Stimulated activated CD4-positive, alpha-beta T cell treated with anti-CD3 and anti-CD28 coated beads, Interleukin-4, amount 100 ng/mL, for 48 hours (primary cell): ENCODE data around the gene TCEA3.

Experiments used
- DNase-seq, 2 donors: peaks; one replicate each; pipeline ENCODE4 v3.0.0-alpha.2; 2020; ENCODE audit warnings: low read depth in 2 of 2

The TCEA3 gene

DNA sequence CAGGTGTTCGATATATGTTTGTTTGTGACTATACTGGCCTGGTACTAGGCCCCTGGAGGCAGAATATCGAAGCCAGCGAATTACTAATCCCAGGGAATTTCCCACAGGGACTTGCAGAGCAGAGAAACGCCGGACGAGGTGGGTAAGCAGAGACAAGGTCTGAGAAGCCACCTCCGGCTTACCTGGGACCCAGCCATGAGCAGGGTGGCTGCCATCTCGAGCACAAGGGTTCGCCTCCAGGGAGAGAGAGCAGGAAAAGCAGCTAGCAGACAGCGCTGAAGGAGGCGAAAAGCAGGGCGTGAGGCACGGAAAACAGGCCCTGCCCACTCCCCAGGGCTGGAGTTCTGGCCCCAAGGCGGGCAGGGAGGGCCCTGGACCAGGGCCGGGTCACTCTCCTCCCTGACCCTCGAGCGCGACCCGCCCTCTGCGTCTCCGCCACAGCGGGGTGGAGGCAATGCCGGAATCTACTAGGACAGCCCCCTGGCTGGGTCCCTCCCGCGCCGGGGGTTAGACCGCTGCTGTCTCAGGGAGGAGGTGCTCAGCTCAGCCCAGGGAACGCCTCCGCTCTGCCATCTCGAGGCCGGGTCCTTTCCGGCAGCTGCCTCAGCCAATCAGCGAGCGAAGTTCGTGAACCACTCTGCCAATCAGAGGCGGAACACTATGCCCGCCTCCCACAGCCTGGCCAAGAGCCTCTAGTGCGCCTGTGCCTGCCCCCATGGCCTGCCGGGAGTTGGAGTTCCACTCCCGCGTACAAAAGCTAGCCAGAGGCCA lies 56.6 kb downstream of the TCEA3 start:
- DNase-seq: peak; percentile 92 to 98

DNA sequence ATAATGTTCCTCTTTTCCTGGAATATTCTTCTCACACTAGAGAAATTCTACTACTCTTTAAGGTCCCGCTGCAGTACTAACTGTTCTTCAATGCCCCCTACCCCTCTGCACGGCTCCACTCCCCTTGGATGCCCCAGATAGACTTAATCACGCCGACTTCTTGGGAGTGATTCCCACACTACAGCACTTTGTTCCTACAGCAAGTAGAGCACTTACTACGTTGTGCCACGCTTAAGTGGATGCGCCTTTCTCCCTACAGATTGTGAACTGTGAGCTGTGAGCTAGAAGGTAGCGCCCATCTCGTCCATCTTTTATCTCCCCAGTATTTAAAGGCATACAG lies 57.1 kb downstream of the TCEA3 start:
- DNase-seq: no peak

GRCh38 chr1:23366598-23366997 lies 58.0 kb downstream of the TCEA3 start:
- no peak for DNase-seq

GRCh38 chr1:23366146-23366545 lies 58.4 kb downstream of the TCEA3 start:
- DNase-seq: no peak

DNA sequence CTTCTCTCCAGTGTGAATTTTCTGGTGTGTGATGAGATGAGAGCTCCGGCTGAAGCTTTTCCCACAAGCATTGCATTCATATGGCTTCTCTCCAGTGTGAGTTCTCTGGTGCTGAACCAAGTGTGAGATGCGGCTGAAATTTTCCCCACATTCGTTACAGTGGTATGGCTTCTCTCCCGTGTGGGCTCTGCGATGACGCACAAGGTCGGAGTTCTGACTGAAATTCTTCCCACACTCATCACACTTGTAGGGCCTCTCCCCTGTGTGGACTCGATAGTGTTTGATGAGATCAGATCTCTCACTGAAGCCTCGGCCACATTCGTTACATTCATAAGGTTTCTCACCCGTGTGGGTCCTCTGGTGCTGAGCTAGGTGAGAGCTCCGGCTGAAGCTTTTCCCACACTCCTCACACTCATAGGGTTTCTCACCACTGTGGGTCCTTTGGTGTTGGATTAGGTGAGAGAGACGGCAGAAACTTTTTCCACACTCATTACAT lies 62.3 kb downstream of the TCEA3 start:
- DNase-seq: no peak

DNA sequence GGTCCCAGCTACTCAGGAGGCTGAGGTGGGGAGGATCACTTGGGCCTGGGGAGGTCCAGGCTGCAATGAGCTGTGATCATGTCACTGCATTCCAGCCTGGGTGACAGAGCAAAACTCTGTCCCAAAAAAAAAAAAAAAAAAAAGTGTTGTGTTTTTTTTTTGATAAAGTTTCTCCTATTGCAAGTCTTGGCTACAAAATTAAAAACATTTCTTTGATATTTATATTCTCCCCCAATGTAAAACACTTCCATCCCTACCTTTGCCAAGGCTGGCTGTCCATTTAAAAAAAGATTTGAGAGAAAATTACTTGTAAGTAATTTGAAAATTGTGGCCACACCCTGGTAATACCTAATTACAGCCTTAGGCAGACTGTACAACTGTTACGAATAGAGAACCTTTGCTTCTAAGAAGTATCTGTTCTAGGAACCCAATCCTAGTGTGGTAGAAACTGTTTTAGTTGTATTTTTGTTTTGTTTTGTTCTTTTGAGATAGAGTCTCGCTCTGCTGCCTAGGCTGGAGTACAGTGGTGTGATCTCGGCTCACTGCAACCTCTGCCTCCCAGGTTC lies 66.2 kb downstream of the TCEA3 start:
- no peak for DNase-seq

DNA sequence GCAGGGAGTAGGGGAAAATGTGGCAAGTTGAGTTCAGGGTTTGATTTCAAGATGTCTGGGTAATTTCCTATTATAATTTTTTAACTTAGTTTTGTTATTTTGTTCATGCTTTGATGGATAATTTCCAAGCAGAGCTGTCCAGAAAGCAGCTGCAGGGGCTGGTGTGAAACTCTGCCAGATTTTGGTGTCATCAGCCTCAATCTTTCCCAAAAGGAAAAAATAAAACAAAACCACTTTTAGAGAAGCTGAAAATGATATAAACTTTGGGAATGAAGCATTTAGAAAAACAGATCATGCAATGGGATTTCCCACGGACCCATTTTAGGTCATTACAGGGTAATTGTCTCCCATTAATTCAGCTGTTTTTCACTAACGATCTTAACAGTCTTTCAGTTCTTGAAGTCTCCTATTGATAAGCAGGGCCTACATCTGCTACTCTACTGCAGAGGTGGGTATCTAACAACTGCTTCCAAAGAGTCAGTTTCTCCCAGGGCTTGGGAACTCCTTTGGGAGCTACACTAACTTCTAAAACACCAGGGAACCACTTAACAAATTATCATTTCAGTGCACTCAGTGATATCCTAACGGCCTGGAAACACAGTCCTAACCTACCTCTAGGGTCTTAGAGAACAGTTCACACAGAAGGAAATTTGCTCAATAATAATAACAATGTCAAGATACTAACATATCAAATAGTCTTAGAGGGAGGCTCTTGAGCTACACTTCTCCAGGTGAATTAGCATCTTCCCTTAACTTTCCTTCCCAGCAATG lies 67.2 kb downstream of the TCEA3 start:
- no peak for DNase-seq

- no peak for DNase-seq
These were observed 67.9 kb downstream of the TCEA3 start for GRCh38 chr1:23356471-23357137.

- DNase-seq: no peak
These were observed 70.3 kb downstream of the TCEA3 start for GRCh38 chr1:23354245-23354644.

DNA sequence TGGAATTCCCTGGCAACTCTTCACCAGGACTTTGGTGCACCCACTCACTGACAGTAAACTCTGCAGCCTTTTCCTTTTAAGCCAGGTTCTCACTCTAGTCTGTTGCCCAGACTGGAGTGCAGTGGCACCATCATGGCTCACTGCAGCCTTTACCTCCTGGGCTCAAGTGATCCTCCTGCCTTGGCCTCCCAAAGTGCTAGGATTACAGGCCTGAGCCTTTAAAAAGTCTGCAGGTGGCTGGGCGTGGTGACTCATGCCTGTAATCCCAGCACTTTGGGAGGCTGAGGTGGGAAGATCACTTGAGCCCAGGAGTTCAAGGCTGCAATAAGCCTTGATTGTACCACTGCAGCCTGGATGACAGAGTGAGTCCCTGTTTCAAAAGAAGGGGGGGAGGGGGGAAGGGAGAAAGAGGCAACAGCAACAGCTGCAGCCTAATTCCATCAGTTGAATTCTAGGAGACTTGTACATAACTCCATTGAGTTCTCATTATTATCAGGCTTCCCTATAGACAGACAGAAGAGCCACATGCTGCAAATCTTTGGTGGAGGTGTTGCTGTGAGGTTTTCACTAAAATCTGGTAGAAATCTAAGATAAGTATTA lies 72.4 kb downstream of the TCEA3 start:
- DNase-seq: no peak

DNA sequence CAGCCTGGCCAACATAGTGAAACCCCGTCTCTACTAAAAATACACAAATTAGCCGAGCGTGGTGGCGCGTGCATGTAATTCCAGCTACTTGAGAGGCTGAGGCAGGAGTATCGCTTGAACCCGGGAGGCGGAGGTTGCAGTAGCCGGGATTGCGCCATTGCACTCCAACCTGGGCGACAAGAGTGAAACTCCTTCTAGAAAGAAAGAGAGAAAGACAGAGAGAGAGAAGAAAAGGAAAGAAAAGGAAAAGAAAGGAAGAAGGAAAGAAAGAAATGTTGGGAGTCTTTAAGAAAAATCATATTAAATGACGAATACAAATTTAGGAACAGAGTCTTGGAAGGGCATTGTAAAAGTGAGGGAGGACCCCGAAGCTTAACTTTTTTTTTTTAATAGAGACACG lies 78.6 kb downstream of the TCEA3 start:
- DNase-seq: no peak

DNA sequence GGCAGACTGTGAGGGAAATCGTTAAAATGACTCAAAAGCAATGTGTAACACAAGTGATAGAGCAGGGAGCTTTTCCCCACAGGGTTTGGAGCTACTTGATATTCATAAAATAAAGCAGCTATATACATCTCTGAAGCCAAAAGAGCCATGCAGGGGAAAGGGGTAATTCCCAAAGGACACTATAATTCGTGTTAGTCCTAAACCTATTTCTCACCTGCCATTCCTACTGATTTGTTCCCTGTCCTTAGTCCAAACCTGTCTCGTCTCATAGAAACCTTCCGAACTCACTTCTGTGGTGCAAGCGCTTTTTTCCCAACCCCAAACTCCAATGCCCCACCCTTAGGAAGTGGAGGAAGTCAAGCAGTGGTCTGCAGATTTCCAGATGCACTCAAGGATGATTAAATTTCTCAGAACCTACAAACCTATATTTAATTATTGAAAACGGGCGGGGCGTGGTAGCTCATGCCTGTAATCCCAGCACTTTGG lies 79.5 kb downstream of the TCEA3 start:
- no peak for DNase-seq

- peak; percentile 99 to 100 for DNase-seq
These were observed 80.2 kb downstream of the TCEA3 start, which contains the start of gene HNRNPR for GRCh38 chr1:23344111-23344986. HNRNPR (minus strand) TSS chr1:23344284; CDS start chr1:23341008, 3,276 bp downstream.

GRCh38 chr1:23343221-23344110 lies 81.1 kb downstream of the TCEA3 start:
- peak; percentile 34 to 51 for DNase-seq

- no peak for DNase-seq
These were observed 82.4 kb downstream of the TCEA3 start for GRCh38 chr1:23341931-23342692.

DNA sequence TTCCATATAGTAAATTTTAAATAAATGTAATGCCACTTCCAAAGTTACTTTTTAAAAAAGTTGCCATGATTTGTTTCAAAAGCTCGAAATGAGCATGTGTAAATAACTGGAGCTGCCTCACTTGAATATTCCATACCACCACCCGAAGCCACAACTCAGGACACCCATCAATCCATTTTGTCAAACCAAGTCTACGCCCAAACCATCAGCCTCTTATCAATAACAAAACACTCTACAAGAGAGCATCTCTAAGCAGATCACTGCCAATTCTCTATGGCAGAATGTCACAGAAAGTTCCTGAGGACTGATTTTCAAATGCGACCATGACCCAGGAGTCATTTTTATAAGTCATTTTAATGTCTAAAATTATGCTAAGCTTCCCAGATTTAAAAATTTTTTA lies 84.9 kb downstream of the TCEA3 start:
- DNase-seq: no peak

- no peak for DNase-seq
These were observed 86.7 kb downstream of the TCEA3 start for GRCh38 chr1:23337869-23338268.

GRCh38 chr1:23331713-23332112 lies 92.8 kb downstream of the TCEA3 start:
- DNase-seq: no peak
